SK-N-SH (cell line): Measurements from ENCODE around the gene PTGFRN. TPM values are rescaled to one million over a fixed set of nuclear protein-coding genes. Genes with fewer than 3 reads are reported as not detected.

Source experiments
- CTCF ChIA-PET: fragments of 300-600, 350-600 bp; formaldehyde crosslinking; extraction: SDS; loops from one replicate; lab custom pipeline; 2021; lab: Yijun Ruan, JAX
- POLR2A ChIA-PET: fragments of 350-600 bp; sonication (Branson Sonifier 250); formaldehyde crosslinking; extraction: SDS; loops from one replicate; lab custom pipeline; 2020; ENCODE audit warnings: antibody characterized with exemption, inconsistent platforms; lab: Yijun Ruan, JAX
- DNase-seq: peaks from one replicate; pipeline ENCODE4 v3.0.0; 2012
- H2AFZ ChIP-seq: fragments of 200-600 bp; sonication (generic); 2 replicates; pipeline ENCODE4 v1.8.1; 2016; ENCODE audit warnings: antibody characterized with exemption, mild to moderate bottlenecking, low read depth
- H3F3A ChIP-seq: fragments of 200-600 bp; sonication (generic); replicated peaks from 2 replicates; pipeline ENCODE3; 2016; ENCODE audit warnings: antibody characterized with exemption, mild to moderate bottlenecking; ENCODE audit not compliant: insufficient read depth
- H3K27ac ChIP-seq, 2 experiments: fragments of 200-500 bp in 1 of 2; fragments of 200-600 bp in 1 of 2; sonication (Bioruptor generic) in 1 of 2; sonication (generic), shearing (Covaris generic) in 1 of 2; 2 replicates each; pipeline versions ENCODE4 v1.5.1 to v1.6.1; 2014 to 2016; ENCODE audit warnings: low read depth in 2 of 2, inconsistent platforms in 1 of 2, low read length in 1 of 2, mild to moderate bottlenecking in 1 of 2, mixed read lengths in 1 of 2
- H3K27me3 ChIP-seq: fragments of 200-600 bp; sonication (generic), shearing (Covaris generic); 2 replicates; pipeline ENCODE4 v1.6.1; 2016; ENCODE audit warnings: mixed run types; ENCODE audit not compliant: insufficient read depth
- H3K36me3 ChIP-seq, 2 experiments: fragments of 200-500 bp in 1 of 2; fragments of 200-600 bp in 1 of 2; sonication (Bioruptor generic) in 1 of 2; sonication (generic) in 1 of 2; replicated peaks in 1 of 2; 2 replicates each; pipeline versions ENCODE3 to v1.5.1; 2014 to 2016; ENCODE audit warnings: low read length in 1 of 2, mild to moderate bottlenecking in 1 of 2; ENCODE audit not compliant: insufficient read depth in 2 of 2, control insufficient read depth in 1 of 2
- H3K4me1 ChIP-seq, 2 experiments: fragments of 200-500 bp in 1 of 2; fragments of 200-600 bp in 1 of 2; sonication (Bioruptor generic) in 1 of 2; sonication (generic), shearing (Covaris generic) in 1 of 2; 2 replicates each; pipeline versions ENCODE4 v1.5.1 to v1.6.1; 2014 to 2016; ENCODE audit warnings: low read depth in 1 of 2, low read length in 1 of 2, mixed run types in 1 of 2; ENCODE audit not compliant: insufficient read depth in 2 of 2, control insufficient read depth in 1 of 2
- H3K4me2 ChIP-seq: fragments of 200-600 bp; sonication (generic), shearing (Covaris generic); 2 replicates; pipeline ENCODE4 v1.6.1; 2017; ENCODE audit warnings: mixed run types
- H3K4me3 ChIP-seq, 2 experiments: fragments of 200-500 bp in 1 of 2; fragments of 200-600 bp in 1 of 2; sonication (Bioruptor generic) in 1 of 2; sonication (generic), shearing (Covaris generic) in 1 of 2; 2 replicates each; pipeline versions ENCODE4 v1.5.1 to v1.8.1; 2014 to 2016; ENCODE audit warnings: low read depth in 2 of 2, inconsistent platforms in 1 of 2, low read length in 1 of 2, mild to moderate bottlenecking in 1 of 2, mixed read lengths in 1 of 2, moderate library complexity in 1 of 2
- H3K79me2 ChIP-seq: fragments of 200-600 bp; sonication (generic); 2 replicates; pipeline ENCODE4 v1.8.1; 2017; ENCODE audit warnings: mild to moderate bottlenecking; ENCODE audit not compliant: insufficient read depth
- H3K9ac ChIP-seq: fragments of 200-600 bp; sonication (generic); 2 replicates; pipeline ENCODE4 v1.6.1; 2017; ENCODE audit warnings: mixed run types
- H3K9me2 ChIP-seq: fragments of 200-600 bp; sonication (generic); 2 replicates; pipeline ENCODE4 v1.6.1; 2017; ENCODE audit warnings: mixed run types
- H3K9me3 ChIP-seq: fragments of 200-600 bp; sonication (generic); 2 replicates; pipeline ENCODE4 v1.6.1; 2017; ENCODE audit warnings: mixed run types, mild to moderate bottlenecking, moderate library complexity
- H4K20me1 ChIP-seq: fragments of 200-600 bp; sonication (generic); 2 replicates; pipeline ENCODE4 v1.6.1; 2017; ENCODE audit warnings: mild to moderate bottlenecking, mixed run types; ENCODE audit not compliant: insufficient read depth
- CTCF ChIP-seq: fragments of 200-600 bp; sonication (generic); IDR thresholded peaks from 2 replicates; pipeline ENCODE4 v1.6.1; 2017; ENCODE audit warnings: antibody characterized with exemption, mild to moderate bottlenecking, moderate library complexity
- FOXJ3 ChIP-seq: sonication (generic); formaldehyde crosslinking; IDR thresholded peaks from 2 replicates; pipeline ENCODE4 v1.5.1; 2020; ENCODE audit warnings: mild to moderate bottlenecking, missing genetic modification reagents
- GABPA ChIP-seq: IDR thresholded peaks from 2 replicates; pipeline ENCODE4 v1.4.0; 2012; ENCODE audit warnings: low read depth, mild to moderate bottlenecking
- GATA2 ChIP-seq: sonication (generic); formaldehyde crosslinking; IDR thresholded peaks from 2 replicates; pipeline ENCODE4 v1.5.0; 2020; ENCODE audit warnings: mild to moderate bottlenecking, missing genetic modification reagents
- JUND ChIP-seq: IDR thresholded peaks from 2 replicates; pipeline ENCODE4 v1.4.0; 2012
- MAX ChIP-seq: IDR thresholded peaks from 2 replicates; pipeline ENCODE4 v1.4.0; 2012; ENCODE audit warnings: low read depth
- NFIC ChIP-seq: IDR thresholded peaks from 2 replicates; pipeline ENCODE4 v1.4.0; 2012; ENCODE audit warnings: borderline replicate concordance
- RCOR1 ChIP-seq: fragments of 150-350 bp; IDR thresholded peaks from 2 replicates; pipeline ENCODE4 v1.6.1; 2017; ENCODE audit warnings: antibody characterized with exemption, low read length
- SMC3 ChIP-seq: IDR thresholded peaks from 2 replicates; pipeline ENCODE4 v1.6.1; 2012; ENCODE audit warnings: low read depth, low read length, improper control_type of control experiment
- USF1 ChIP-seq: IDR thresholded peaks from 2 replicates; pipeline ENCODE4 v1.4.0; 2012; ENCODE audit warnings: low read depth, borderline replicate concordance
- USF2 ChIP-seq: fragments of 150-350 bp; IDR thresholded peaks from 2 replicates; pipeline ENCODE4 v1.6.1; 2017; ENCODE audit warnings: antibody characterized with exemption, low read length, low read depth, borderline replicate concordance
- YY1 ChIP-seq: IDR thresholded peaks from 2 replicates; pipeline ENCODE4 v1.4.0; 2012; ENCODE audit warnings: low read depth, mild to moderate bottlenecking
- ZBTB33 ChIP-seq: IDR thresholded peaks from 2 replicates; pipeline ENCODE4 v1.4.0; 2012; ENCODE audit warnings: low read depth, borderline replicate concordance
- WGBS: methylation state at CpG from one replicate; pipeline ENCODE4 v1.1.6; 2017; ENCODE audit warnings: low lambda C conversion rate; 5-methylcytosine and 5-hydroxymethylcytosine counted together
- polyA plus RNA-seq, 3 experiments: library from polyadenylated mRNA; depleted of rRNA; stranded (reverse); fragments of >200 nt; gene quantifications; 2 replicates each; pipeline ENCODE4 v1.2.3, GENCODE V29; 2012

The PTGFRN gene
- polyA plus RNA-seq, 1 of the 3 experiments (the other 2 are of a cell fraction): 22.4 TPM

GRCh38 chr1:116882866-116883265 is 26.9 kb upstream of the PTGFRN start:
- H3K4me1 ChIP-seq: peaks cover 14 to 18% of the 10 kb centered on the region in 2 experiments; a peak in 3 of 4 replicates
- H3F3A ChIP-seq: no peaks in the 10 kb centered on the region
- 73% methylated on average over 4 of the region's 4 CpGs for WGBS
- H4K20me1 ChIP-seq: no peaks in the 10 kb centered on the region
- no peaks in the 10 kb centered on the region for H3K9me2 ChIP-seq
- TF ChIP-seq YY1 (no peak), FOXJ3 (CRISPR knock-in tag) (no peak), USF1 (no peak), MAX (no peak), GATA2 (CRISPR knock-in tag) (no peak), RCOR1 (no peak), ZBTB33 (no peak), JUND (no peak), GABPA (no peak), CTCF (no peak), NFIC (no peak), USF2 (no peak), SMC3 (no peak)
- no peaks in the 10 kb centered on the region for H3K79me2 ChIP-seq
- no peak overlapping the region for H2AFZ ChIP-seq
- no peaks in the 10 kb centered on the region for H3K27me3 ChIP-seq
- H3K4me2 ChIP-seq: no peak overlapping the region
- no peak for DNase-seq
- no peaks in the 10 kb centered on the region for H3K9me3 ChIP-seq
- POLR2A ChIA-PET: no interaction called here
- H3K4me3 ChIP-seq: no peak overlapping the region
- CTCF ChIA-PET: interaction anchor here (1.1 to 2.7 kb wide), 2 partner anchors 145 to 149 kb away, joined by 3 to 8 read pairs; no protein-coding TSS in a partner anchor
- H3K9ac ChIP-seq: no peak overlapping the region
- no peaks in the 10 kb centered on the region for H3K36me3 ChIP-seq
- no peak overlapping the region for H3K27ac ChIP-seq
